GM12874 (cell line): ENCODE measurements around the gene TMEM260.

ENCODE experiments used
- CTCF ChIP-seq: IDR thresholded peaks from 2 replicates; pipeline ENCODE4 v1.5.1; 2011; ENCODE audit warnings: low read depth, mild to moderate bottlenecking, control low read depth, low read length, moderate library complexity; ENCODE audit not compliant: insufficient read depth

The TMEM260 gene

GRCh38 chr14:56554301-56554700 lies 25.3 kb upstream of the TMEM260 start:
- no peak for TF ChIP-seq CTCF

- TF ChIP-seq CTCF: peak; percentile 53
These were observed 23.6 kb upstream of the TMEM260 start for GRCh38 chr14:56555921-56556570.

- TF ChIP-seq CTCF: no peak
These were observed 20.4 kb upstream of the TMEM260 start for GRCh38 chr14:56559182-56559581.

- TF ChIP-seq CTCF: no peak
These were observed 18.0 kb upstream of the TMEM260 start for GRCh38 chr14:56561606-56562005.

- TF ChIP-seq CTCF: no peak
These were observed 16.7 kb upstream of the TMEM260 start for GRCh38 chr14:56562883-56563282.

- TF ChIP-seq CTCF: no peak
These were observed 10.4 kb upstream of the TMEM260 start for GRCh38 chr14:56569174-56569573.

- no peak for TF ChIP-seq CTCF
These were observed 9.3 kb upstream of the TMEM260 start for GRCh38 chr14:56570295-56570694.
